K562 (cell line): ENCODE measurements around the gene SPTLC2. TPM values are rescaled to one million over a fixed set of nuclear protein-coding genes. Genes with fewer than 3 reads are reported as not detected.

Experiments used
- ARNT ChIP-seq, 2 experiments: fragments of 450-650 bp; IDR thresholded peaks; 2 replicates each; pipeline ENCODE4 v1.6.1; 2016; ENCODE audit warnings: mild to moderate bottlenecking in 1 of 2
- BCOR ChIP-seq: fragments of 450-650 bp; IDR thresholded peaks from 2 replicates; pipeline ENCODE4 v1.6.1; 2016
- ETV6 ChIP-seq, 3 experiments: fragments of 150-350 bp in 1 of 3; sonication (generic) in 1 of 3; formaldehyde crosslinking in 1 of 3; IDR thresholded peaks; 2 replicates each; pipeline versions ENCODE4 v1.6.1 to v1.8.0; 2014 to 2022; ENCODE audit warnings: borderline replicate concordance in 2 of 3, low read depth in 2 of 3, antibody characterized with exemption in 1 of 3, low read length in 1 of 3, mild to moderate bottlenecking in 1 of 3, missing genetic modification reagents in 1 of 3
- HEY1 ChIP-seq: fragments of 250-450 bp; sonication (Bioruptor Pico); IDR thresholded peaks from 2 replicates; pipeline ENCODE4 v1.5.0; 2020; ENCODE audit warnings: mild to moderate bottlenecking, moderate library complexity, borderline replicate concordance
- IFI16 ChIP-seq: fragments of 250-450 bp; sonication (Bioruptor Pico); IDR thresholded peaks from 2 replicates; pipeline ENCODE4 v2.1.2; 2022; ENCODE audit warnings: mild to moderate bottlenecking, inconsistent platforms
- KLF10 ChIP-seq: fragments of 250-450 bp; sonication (Bioruptor Pico); IDR thresholded peaks from 2 replicates; pipeline ENCODE4 v1.6.1; 2021; ENCODE audit warnings: matching md5 sums
- MTA3 ChIP-seq: fragments of 450-650 bp; formaldehyde crosslinking; IDR thresholded peaks from 2 replicates; pipeline ENCODE4 v1.6.1; 2017; ENCODE audit warnings: mild to moderate bottlenecking, borderline replicate concordance
- MYNN ChIP-seq, 2 experiments: sonication (generic); formaldehyde crosslinking in 1 of 2; IDR thresholded peaks; 2 replicates each; pipeline versions ENCODE4 v1.5.0 to v1.6.1; 2016 to 2020; ENCODE audit warnings: antibody characterized with exemption in 1 of 2, missing genetic modification reagents in 1 of 2
- NR2F6 ChIP-seq: fragments of 450-650 bp; formaldehyde crosslinking; IDR thresholded peaks from 2 replicates; pipeline ENCODE4 v1.4.0; 2020; ENCODE audit warnings: mild to moderate bottlenecking
- RREB1 ChIP-seq: fragments of 250-450 bp; sonication (Bioruptor Pico); IDR thresholded peaks from 2 replicates; pipeline ENCODE4 v1.4.0; 2020
- SMAD3 ChIP-seq: fragments of 450-650 bp; formaldehyde crosslinking; conservative IDR thresholded peaks from 2 replicates; pipeline ENCODE4 v1.4.0; 2020; ENCODE audit warnings: mild to moderate bottlenecking
- SRSF3 ChIP-seq: fragments of 200-400 bp; formaldehyde crosslinking; IDR thresholded peaks from 2 replicates; pipeline ENCODE4 v1.6.1; 2016; ENCODE audit warnings: mild to moderate bottlenecking, low read length, moderate library complexity; ENCODE audit not compliant: insufficient read depth
- U2AF1 ChIP-seq: fragments of 200-400 bp; formaldehyde crosslinking; optimal IDR thresholded peaks from 2 replicates; pipeline ENCODE3; 2017; ENCODE audit warnings: mild to moderate bottlenecking, low read depth, low read length, moderate library complexity
- ZC3H4 ChIP-seq: sonication (generic); formaldehyde crosslinking; IDR thresholded peaks from 2 replicates; pipeline ENCODE4 v1.9.0; 2021; ENCODE audit warnings: missing genetic modification reagents, borderline replicate concordance
- ZNF165 ChIP-seq: fragments of 250-450 bp; sonication (Bioruptor Pico); IDR thresholded peaks from 2 replicates; pipeline ENCODE4 v1.4.0; 2020; ENCODE audit warnings: borderline replicate concordance
- ZNF239 ChIP-seq: fragments of 250-450 bp; sonication (Bioruptor Pico); IDR thresholded peaks from 2 replicates; pipeline ENCODE4 v1.4.0; 2020; ENCODE audit warnings: mild to moderate bottlenecking
- ZNF766 ChIP-seq: fragments of 200-800 bp; sonication (Bioruptor generic); conservative IDR thresholded peaks from 2 replicates; pipeline ENCODE4 v1.6.1; 2016; ENCODE audit warnings: missing genetic modification characterization, missing compliant biosample characterization
- polyA plus RNA-seq, 8 experiments: library from polyadenylated mRNA; depleted of rRNA in 4 of 8; stranded (reverse) in 5 of 8; unstranded in 3 of 8; fragments of >200 nt; fragmentation: Nextera tagmentation in 2 of 8; fragmentation: Illumina TruSeq in 1 of 8; extraction: Ambion mirVana in 2 of 8; extraction: Trizol in 1 of 8; gene quantifications; 2 replicates each; pipeline versions ENCODE4 v1.2.1 to v1.2.3, GENCODE V29; 2011 to 2014; ENCODE audit warnings: inconsistent platforms in 1 of 8, missing spikeins in 1 of 8
- total RNA-seq, 7 experiments: library from RNA; depleted of rRNA in 6 of 7; stranded (reverse); fragments of >200 nt in 6 of 7; fragmentation: Illumina TruSeq in 2 of 7; extraction: Trizol in 2 of 7; gene quantifications; 2 replicates each; pipeline versions ENCODE4 v1.2.1 to v1.2.3, GENCODE V29; 2011 to 2021; ENCODE audit warnings: low replicate concordance in 1 of 7

SPTLC2 gene
- total and polyA plus RNA-seq, 9 of the 15 experiments (the other 6 are each of a cell fraction or from before 2014, with no cell fraction given): 4.5 to 30.4 (median 14.0) TPM

GRCh38 chr14:77616454-77617229 is at the start of gene SPTLC2 (continued):
- TF ChIP-seq RREB1 (CRISPR knock-in tag) (no peak), KLF10 (CRISPR knock-in tag) (no peak), SMAD3 (no peak), ZC3H4 (CRISPR knock-in tag) (no peak), ZNF165 (CRISPR knock-in tag) (no peak), ZNF766 (CRISPR knock-in tag) (no peak), MTA3 (peak; percentile 26; the same call in 1 of the 2 replicates), SRSF3 (no peak), U2AF1 (no peak), ETV6 (IDR thresholded peaks at IDR 0.05; ENCODE audit: borderline replicate concordance in 1 of 2, low read depth in 2 of 2, low read length in 1 of 2) (no peak), ETV6 (CRISPR knock-in tag; IDR thresholded peaks at IDR 0.05; ENCODE audit: borderline replicate concordance) (no peak), ZNF239 (CRISPR knock-in tag) (no peak), HEY1 (CRISPR knock-in tag) (no peak), BCOR (no peak), IFI16 (CRISPR knock-in tag) (no peak), NR2F6 (CRISPR knock-in tag) (no peak), ARNT (IDR thresholded peaks at IDR 0.05) (peak in 1 of 2 experiments; percentile 83; a peak in 2 of 4 replicates), MYNN (IDR thresholded peaks at IDR 0.05) (no peak), MYNN (CRISPR knock-in tag; IDR thresholded peaks at IDR 0.05) (no peak)
